ENCODE data around the gene ZNF597. TPM values are rescaled to one million over a fixed set of nuclear protein-coding genes. Genes with fewer than 3 reads are reported as not detected.

The ZNF597 gene, protein sequence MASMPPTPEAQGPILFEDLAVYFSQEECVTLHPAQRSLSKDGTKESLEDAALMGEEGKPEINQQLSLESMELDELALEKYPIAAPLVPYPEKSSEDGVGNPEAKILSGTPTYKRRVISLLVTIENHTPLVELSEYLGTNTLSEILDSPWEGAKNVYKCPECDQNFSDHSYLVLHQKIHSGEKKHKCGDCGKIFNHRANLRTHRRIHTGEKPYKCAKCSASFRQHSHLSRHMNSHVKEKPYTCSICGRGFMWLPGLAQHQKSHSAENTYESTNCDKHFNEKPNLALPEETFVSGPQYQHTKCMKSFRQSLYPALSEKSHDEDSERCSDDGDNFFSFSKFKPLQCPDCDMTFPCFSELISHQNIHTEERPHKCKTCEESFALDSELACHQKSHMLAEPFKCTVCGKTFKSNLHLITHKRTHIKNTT
- total RNA-seq (2022; extraction: Qiagen RNA extraction) = 0.95 to 1.3 TPM (median 1.0 TPM) in 5 replicates

GRCh38 chr16:3443108-3444031 lies at the start of gene ZNF597, which contains the start of gene NAA60:
Gene ZNF597 (minus strand): TSS chr16:3443504. CDS start chr16:3443153, 351 bp downstream.
Gene NAA60 (plus strand): TSS chr16:3443680. CDS start chr16:3476228, 32,548 bp downstream.

GRCh38 chr16:3400779-3401688 lies 42.3 kb downstream of the ZNF597 start, which contains the start of the genes ZNF174 and ZSCAN32:
Gene ZNF174 (plus strand): TSS chr16:3401215. CDS start chr16:3402005, 790 bp downstream.
Gene ZSCAN32 (minus strand): TSS chr16:3401004. CDS start chr16:3397557, 3,447 bp downstream.

Other genes starting within 250 kb of the ZNF597 start
- 7.1 to 10.0 TPM (median 7.6 TPM) in 5 replicates for gene ZNF200, start 208.3 kb downstream of the ZNF597 start, total RNA-seq (2022; extraction: Qiagen RNA extraction)
- 0.02 to 0.05 TPM (median 0.02 TPM) in 3 of 5 replicates, not detected in the others for gene MEFV, start 186.9 kb downstream of the ZNF597 start, total RNA-seq (2022; extraction: Qiagen RNA extraction)
- gene ZNF263, start 160.0 kb downstream of the ZNF597 start, total RNA-seq (2022; extraction: Qiagen RNA extraction) = 33.6 to 39.0 TPM (median 34.1 TPM) in 5 replicates
- 0.72 to 1.4 TPM (median 1.2 TPM) in 5 replicates for gene TIGD7, start 138.1 kb downstream of the ZNF597 start, total RNA-seq (2022; extraction: Qiagen RNA extraction)
- gene ZNF75A, start 138.0 kb downstream of the ZNF597 start, total RNA-seq (2022; extraction: Qiagen RNA extraction) = 9.5 to 10.4 TPM (median 9.7 TPM) in 5 replicates
- not detected in 5 replicates for gene OR2C1, start 87.6 kb downstream of the ZNF597 start, total RNA-seq (2022; extraction: Qiagen RNA extraction)
- gene ZSCAN32, start 42.5 kb downstream of the ZNF597 start, total RNA-seq (2022; extraction: Qiagen RNA extraction) = 10.8 to 18.4 TPM (median 14.8 TPM) in 5 replicates
- 12.3 to 14.5 TPM (median 12.8 TPM) in 5 replicates for gene ZNF174, start 42.3 kb downstream of the ZNF597 start, total RNA-seq (2022; extraction: Qiagen RNA extraction)
- gene NAA60, start 176 bp upstream of the ZNF597 start, total RNA-seq (2022; extraction: Qiagen RNA extraction) = 46.2 to 54.0 TPM (median 52.7 TPM) in 5 replicates
- not detected in 5 replicates for gene C16orf90, start 52.0 kb upstream of the ZNF597 start, total RNA-seq (2022; extraction: Qiagen RNA extraction)
- 17.4 to 20.5 TPM (median 19.0 TPM) in 5 replicates for gene CLUAP1, start 57.5 kb upstream of the ZNF597 start, total RNA-seq (2022; extraction: Qiagen RNA extraction)
- 0.02 to 0.08 TPM in 2 of 5 replicates, not detected in the others for gene NLRC3, start 133.9 kb upstream of the ZNF597 start, total RNA-seq (2022; extraction: Qiagen RNA extraction)
- 3.9 to 5.2 TPM (median 4.7 TPM) in 5 replicates for gene SLX4, start 168.1 kb upstream of the ZNF597 start, total RNA-seq (2022; extraction: Qiagen RNA extraction)
- 2.2 to 4.4 TPM (median 3.9 TPM) in 5 replicates for gene DNASE1, start 211.2 kb upstream of the ZNF597 start, total RNA-seq (2022; extraction: Qiagen RNA extraction)